HCT116 (cell line): ENCODE data around the gene SYP. TPM values are rescaled to one million over a fixed set of nuclear protein-coding genes. Genes with fewer than 3 reads are reported as not detected.
"Not testable (repeated sequence)": the region's sequence is repeated elsewhere in the genome, so short reads cannot be mapped to it uniquely, and the experiment has no call there.

Experiments used
- ATAC-seq: fragments of 200-7000 bp; cut with Tn5 transposase; 2 replicates; pipeline ENCODE4 v1.9.1; 2020; ENCODE audit warnings: mild to moderate bottlenecking, moderate library complexity
- BruUV-seq: library from RNA; stranded (reverse); fragments of 400-500 nt; replicated peaks from 2 replicates; lab custom pipeline; 2021; lab: Mats Ljungman, UMichigan
- CTCF ChIA-PET: fragments of 300-600 bp; sonication (Branson Sonifier 250); formaldehyde crosslinking; loops from one replicate; lab custom pipeline; 2021; ENCODE audit warnings: antibody characterized with exemption; lab: Charles Lee
- POLR2A ChIA-PET: fragments of 300-600, 350-600 bp; sonication (Branson Sonifier 250); formaldehyde crosslinking; loops from one replicate; lab custom pipeline; 2021; ENCODE audit warnings: antibody characterized with exemption; lab: Charles Lee
- RAD21 ChIA-PET, 2 experiments: fragments of 300-600 bp; sonication (Branson Sonifier 250); formaldehyde crosslinking; loops; one replicate each; lab custom pipeline; 2023; ENCODE audit warnings: low total read pairs in 2 of 2; ENCODE audit not compliant: uncharacterized antibody in 2 of 2, unreplicated experiment in 2 of 2, low non-redundant PET in 1 of 2; lab: Charles Lee
- DNase-seq: peaks from one replicate; pipeline ENCODE4 v3.0.0-alpha.2; 2010; ENCODE audit warnings: low read depth, low spot score
- H2AFZ ChIP-seq: fragments of 200-600 bp; shearing (Covaris generic), sonication (generic); 2 replicates; pipeline ENCODE4 v1.6.1; 2017; ENCODE audit warnings: low read depth, mixed run types, mixed read lengths, antibody characterized with exemption, low read length; ENCODE audit not compliant: poor library complexity, severe bottlenecking
- H3K27ac ChIP-seq: 2 replicates; pipeline ENCODE4 v1.5.1; 2012; ENCODE audit warnings: low read depth, low read length
- H3K27me3 ChIP-seq: fragments of 200-600 bp; sonication (generic); 2 replicates; pipeline ENCODE4 v1.6.1; 2016; ENCODE audit warnings: mixed run types, low read length, mixed read lengths; ENCODE audit not compliant: insufficient read depth
- H3K36me3 ChIP-seq, 2 experiments: fragments of 200-500 bp in 1 of 2; fragments of 200-600 bp in 1 of 2; sonication (Bioruptor generic) in 1 of 2; sonication (generic) in 1 of 2; 2 replicates each; pipeline versions ENCODE4 v1.5.1 to v1.6.1; 2014 to 2016; ENCODE audit warnings: low read length in 2 of 2, inconsistent platforms in 1 of 2, mixed read lengths in 1 of 2, mixed run types in 1 of 2; ENCODE audit not compliant: insufficient read depth in 2 of 2, control insufficient read depth in 1 of 2
- H3K4me1 ChIP-seq, 2 experiments: fragments of 200-600 bp in 1 of 2; sonication (generic) in 1 of 2; 2 replicates each; pipeline versions ENCODE4 v1.5.1 to v1.6.1; 2012 to 2017; ENCODE audit warnings: low read length in 2 of 2, inconsistent platforms in 1 of 2, mild to moderate bottlenecking in 1 of 2, mixed read lengths in 1 of 2, mixed run types in 1 of 2, moderate library complexity in 1 of 2; ENCODE audit not compliant: insufficient read depth in 2 of 2, control insufficient read depth in 1 of 2
- H3K4me2 ChIP-seq: fragments of 200-600 bp; sonication (generic); 2 replicates; pipeline ENCODE4 v1.6.1; 2017; ENCODE audit warnings: mixed run types, low read length, mixed read lengths
- H3K4me3 ChIP-seq, 2 experiments: fragments of 200-600 bp in 1 of 2; sonication (generic) in 1 of 2; replicated peaks in 1 of 2; 2 replicates each; pipeline ENCODE4 v1.5.1; 2011 to 2016; ENCODE audit warnings: low read length in 2 of 2, control low read depth in 1 of 2, low read depth in 1 of 2, mild to moderate bottlenecking in 1 of 2, mixed read lengths in 1 of 2, mixed run types in 1 of 2
- H3K79me2 ChIP-seq: fragments of 200-600 bp; sonication (generic); 2 replicates; pipeline ENCODE4 v1.6.1; 2017; ENCODE audit warnings: mild to moderate bottlenecking, mixed run types, low read length, moderate library complexity, mixed read lengths; ENCODE audit not compliant: insufficient read depth
- H3K9ac ChIP-seq: fragments of 200-600 bp; sonication (generic); 2 replicates; pipeline ENCODE4 v1.6.1; 2016; ENCODE audit warnings: low read length, mixed read lengths
- H3K9me2 ChIP-seq: fragments of 200-600 bp; sonication (generic), shearing (Covaris generic); 2 replicates; pipeline ENCODE4 v1.6.1; 2017; ENCODE audit warnings: mixed run types, mild to moderate bottlenecking, moderate library complexity; ENCODE audit not compliant: insufficient read depth
- H3K9me3 ChIP-seq, 2 experiments: fragments of 200-500 bp in 1 of 2; fragments of 200-600 bp in 1 of 2; sonication (Bioruptor generic) in 1 of 2; sonication (generic) in 1 of 2; 2 replicates each; pipeline ENCODE4 v1.6.1; 2014 to 2017; ENCODE audit warnings: low read length in 2 of 2, mixed read lengths in 2 of 2, inconsistent platforms in 1 of 2, low read depth in 1 of 2, mild to moderate bottlenecking in 1 of 2, mixed run types in 1 of 2, moderate library complexity in 1 of 2; ENCODE audit not compliant: control insufficient read depth in 1 of 2, insufficient read depth in 1 of 2
- H4K20me1 ChIP-seq: fragments of 200-600 bp; sonication (generic), shearing (Covaris generic); 2 replicates; pipeline ENCODE4 v1.6.1; 2017; ENCODE audit warnings: mixed run types, mild to moderate bottlenecking, moderate library complexity; ENCODE audit not compliant: insufficient read depth
- CBX3 ChIP-seq: IDR thresholded peaks from 2 replicates; pipeline ENCODE4 v1.6.1; 2012; ENCODE audit warnings: low read depth
- CEBPB ChIP-seq: IDR thresholded peaks from 2 replicates; pipeline ENCODE4 v1.6.1; 2012; ENCODE audit warnings: low read depth
- ELF1 ChIP-seq: IDR thresholded peaks from 2 replicates; pipeline ENCODE4 v1.6.1; 2012; ENCODE audit warnings: low read depth, borderline replicate concordance
- EZH2 ChIP-seq: fragments of 200-600 bp; sonication (generic); IDR thresholded peaks from 2 replicates; pipeline ENCODE4 v1.6.1; 2017; ENCODE audit warnings: antibody characterized with exemption, mixed run types
- EZH2phosphoT487 ChIP-seq: fragments of 200-600 bp; IDR thresholded peaks from 2 replicates; pipeline ENCODE4 v1.6.1; 2018; ENCODE audit warnings: antibody characterized with exemption, borderline replicate concordance
- JUND ChIP-seq: IDR thresholded peaks from 2 replicates; pipeline ENCODE4 v1.6.1; 2012
- POLR2A ChIP-seq: IDR thresholded peaks from 2 replicates; pipeline ENCODE4 v1.7.0; 2011; ENCODE audit warnings: borderline replicate concordance; ENCODE audit not compliant: insufficient read depth, insufficient read length; ENCODE audit errors: extremely low read depth
- POLR2AphosphoS5 ChIP-seq: IDR thresholded peaks from 2 replicates; pipeline ENCODE4 v1.6.1; 2011; ENCODE audit warnings: mild to moderate bottlenecking, low read depth, low read length, moderate library complexity
- RAD21 ChIP-seq: IDR thresholded peaks from 2 replicates; pipeline ENCODE4 v1.6.1; 2012; ENCODE audit warnings: low read depth, mild to moderate bottlenecking
- SIN3A ChIP-seq: IDR thresholded peaks from 2 replicates; pipeline ENCODE4 v1.6.1; 2012; ENCODE audit warnings: low read depth
- SRF ChIP-seq: IDR thresholded peaks from 2 replicates; pipeline ENCODE4 v1.6.1; 2012; ENCODE audit warnings: low read depth
- TCF7L2 ChIP-seq: IDR thresholded peaks from 2 replicates; pipeline ENCODE4 v1.7.0; 2011; ENCODE audit warnings: borderline replicate concordance, inconsistent platforms; ENCODE audit not compliant: insufficient read depth, insufficient read length; ENCODE audit errors: extremely low read depth
- YY1 ChIP-seq: IDR thresholded peaks from 2 replicates; pipeline ENCODE4 v1.6.1; 2011; ENCODE audit warnings: low read length, low read depth, moderate library complexity, mild to moderate bottlenecking; ENCODE audit not compliant: insufficient replicate concordance; ENCODE audit errors: extremely low read depth
- ZFX ChIP-seq: fragments of 450-650 bp; IDR thresholded peaks from 2 replicates; pipeline ENCODE4 v1.6.1; 2017
- intact Hi-C: fragments of 100-400 bp; cut with micrococcal nuclease; formaldehyde crosslinking; loops from 2 replicates; pipeline ENCODE4 v1.10.0; 2022
- total RNA-seq: library from RNA; stranded (reverse); gene quantifications from one replicate; pipeline ENCODE4 v1.2.1, GENCODE V29; 2021; ENCODE audit not compliant: unreplicated experiment
- TF ChIP-seq, protein P1 (sequence below), 3 experiments: fragments of 200-600 bp in 1 of 3; sonication (generic) in 1 of 3; IDR thresholded peaks in 2 of 3; conservative IDR thresholded peaks in 1 of 3; 2 replicates each; pipeline ENCODE4 v1.5.1; 2012 to 2017; ENCODE audit warnings: low read depth in 2 of 3, low read length in 2 of 3, antibody characterized with exemption in 1 of 3, borderline replicate concordance in 1 of 3, control low read depth in 1 of 3, mild to moderate bottlenecking in 1 of 3, mixed read lengths in 1 of 3, mixed run types in 1 of 3, moderate library complexity in 1 of 3; ENCODE audit not compliant: insufficient read depth in 1 of 3
- TF ChIP-seq, protein P2 (sequence below): IDR thresholded peaks from 2 replicates; pipeline ENCODE4 v1.6.1; 2011; ENCODE audit warnings: mild to moderate bottlenecking, low read length, moderate library complexity; ENCODE audit not compliant: insufficient replicate concordance; ENCODE audit errors: extremely low read depth

The SYP gene
- total RNA-seq, 1 experiment from 2014 or later: 1.2 TPM

DNA sequence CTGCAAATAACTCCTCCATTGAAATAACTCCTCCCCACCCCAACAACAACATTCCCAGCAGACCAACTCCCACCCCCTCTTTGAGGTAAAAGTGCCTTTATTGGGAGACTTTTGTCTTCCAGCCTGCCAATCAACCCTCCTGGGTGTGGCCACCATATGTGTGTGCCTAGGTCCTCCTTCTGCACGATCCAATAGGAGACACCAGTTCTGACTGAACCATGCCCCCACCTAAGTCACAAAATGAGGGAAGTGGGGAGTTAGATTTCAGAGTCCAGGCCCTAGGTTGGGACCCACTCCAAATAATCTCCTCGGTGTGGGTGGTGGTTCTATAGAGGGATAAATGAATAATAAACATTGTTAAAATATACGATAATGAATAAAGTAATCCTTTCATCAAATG lies 25.3 kb downstream of the SYP start:
- H3K9me3 ChIP-seq: no peaks in the 10 kb centered on the region
- DNase-seq (no peak), ATAC-seq (no peak)
- ChIA-PET RAD21 (interaction anchor here in 1 of 2 experiments (0.7 kb wide), 1 partner anchor 20 kb away, joined by 5 read pairs; no protein-coding TSS in a partner anchor), CTCF (no interaction called here), POLR2A (no interaction called here)
- intact Hi-C loops: no loop called here
- no peaks in the 10 kb centered on the region for H4K20me1 ChIP-seq
- H3K9ac ChIP-seq: no peak overlapping the region
- H2AFZ ChIP-seq: no peak overlapping the region
- BruUV-seq: no TSS peak
- H3K79me2 ChIP-seq: peaks cover 34% of the 10 kb centered on the region
- no peak overlapping the region for H3K27ac ChIP-seq
- H3K4me3 ChIP-seq: no peak overlapping the region
- peaks cover 4% of the 10 kb centered on the region in 2 experiments; a peak in 3 of 4 replicates for H3K36me3 ChIP-seq
- no peaks in the 10 kb centered on the region for H3K27me3 ChIP-seq
- H3K9me2 ChIP-seq: no peaks in the 10 kb centered on the region
- no peak overlapping the region for H3K4me2 ChIP-seq
- H3K4me1 ChIP-seq: peaks cover 9 to 43% of the 10 kb centered on the region in 2 experiments; a peak in 3 of 4 replicates
- no peak for TF ChIP-seq POLR2A
- TF ChIP-seq SIN3A: no peak
- no peak for TF ChIP-seq ELF1
- no peak for TF ChIP-seq CBX3
- TF ChIP-seq CEBPB: no peak
- TF ChIP-seq EZH2phosphoT487: no peak
- no peak for TF ChIP-seq RAD21
- TF ChIP-seq YY1: no peak
- TF ChIP-seq SRF: no peak
- TF ChIP-seq, protein P1, sequence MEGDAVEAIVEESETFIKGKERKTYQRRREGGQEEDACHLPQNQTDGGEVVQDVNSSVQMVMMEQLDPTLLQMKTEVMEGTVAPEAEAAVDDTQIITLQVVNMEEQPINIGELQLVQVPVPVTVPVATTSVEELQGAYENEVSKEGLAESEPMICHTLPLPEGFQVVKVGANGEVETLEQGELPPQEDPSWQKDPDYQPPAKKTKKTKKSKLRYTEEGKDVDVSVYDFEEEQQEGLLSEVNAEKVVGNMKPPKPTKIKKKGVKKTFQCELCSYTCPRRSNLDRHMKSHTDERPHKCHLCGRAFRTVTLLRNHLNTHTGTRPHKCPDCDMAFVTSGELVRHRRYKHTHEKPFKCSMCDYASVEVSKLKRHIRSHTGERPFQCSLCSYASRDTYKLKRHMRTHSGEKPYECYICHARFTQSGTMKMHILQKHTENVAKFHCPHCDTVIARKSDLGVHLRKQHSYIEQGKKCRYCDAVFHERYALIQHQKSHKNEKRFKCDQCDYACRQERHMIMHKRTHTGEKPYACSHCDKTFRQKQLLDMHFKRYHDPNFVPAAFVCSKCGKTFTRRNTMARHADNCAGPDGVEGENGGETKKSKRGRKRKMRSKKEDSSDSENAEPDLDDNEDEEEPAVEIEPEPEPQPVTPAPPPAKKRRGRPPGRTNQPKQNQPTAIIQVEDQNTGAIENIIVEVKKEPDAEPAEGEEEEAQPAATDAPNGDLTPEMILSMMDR (IDR thresholded peaks at IDR 0.05 in 2 of 3, conservative IDR thresholded peaks at IDR 0.05 in 1 of 3; ENCODE audit: borderline replicate concordance in 1 of 3, insufficient read depth in 1 of 3, low read depth in 2 of 3, low read length in 2 of 3): no peak
- no peak for TF ChIP-seq ZFX
- no peak for TF ChIP-seq TCF7L2
- TF ChIP-seq, protein P2, sequence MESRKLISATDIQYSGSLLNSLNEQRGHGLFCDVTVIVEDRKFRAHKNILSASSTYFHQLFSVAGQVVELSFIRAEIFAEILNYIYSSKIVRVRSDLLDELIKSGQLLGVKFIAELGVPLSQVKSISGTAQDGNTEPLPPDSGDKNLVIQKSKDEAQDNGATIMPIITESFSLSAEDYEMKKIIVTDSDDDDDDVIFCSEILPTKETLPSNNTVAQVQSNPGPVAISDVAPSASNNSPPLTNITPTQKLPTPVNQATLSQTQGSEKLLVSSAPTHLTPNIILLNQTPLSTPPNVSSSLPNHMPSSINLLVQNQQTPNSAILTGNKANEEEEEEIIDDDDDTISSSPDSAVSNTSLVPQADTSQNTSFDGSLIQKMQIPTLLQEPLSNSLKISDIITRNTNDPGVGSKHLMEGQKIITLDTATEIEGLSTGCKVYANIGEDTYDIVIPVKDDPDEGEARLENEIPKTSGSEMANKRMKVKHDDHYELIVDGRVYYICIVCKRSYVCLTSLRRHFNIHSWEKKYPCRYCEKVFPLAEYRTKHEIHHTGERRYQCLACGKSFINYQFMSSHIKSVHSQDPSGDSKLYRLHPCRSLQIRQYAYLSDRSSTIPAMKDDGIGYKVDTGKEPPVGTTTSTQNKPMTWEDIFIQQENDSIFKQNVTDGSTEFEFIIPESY: no peak
- no peak for TF ChIP-seq EZH2
- TF ChIP-seq POLR2AphosphoS5: no peak
- TF ChIP-seq JUND: no peak
- TF ChIP-seq, all 23 proteins: peak for 0

- ATAC-seq, H3K36me3 ChIP-seq, H3K9me2 ChIP-seq, H3K27me3 ChIP-seq, H2AFZ ChIP-seq, POLR2A ChIA-PET, H3K27ac ChIP-seq, CTCF ChIA-PET, BruUV-seq, H4K20me1 ChIP-seq, intact Hi-C loops, RAD21 ChIA-PET, DNase-seq, H3K9me3 ChIP-seq: not testable (repeated sequence)
- peaks cover 34% of the 10 kb centered on the region for H3K79me2 ChIP-seq
- peak overlapping the region; percentile 86 for H3K4me2 ChIP-seq
- H3K4me3 ChIP-seq: peak overlapping the region in 1 of 2 experiments; percentile 78; a peak in 1 of 4 replicates
- H3K4me1 ChIP-seq: peaks cover 10 to 43% of the 10 kb centered on the region in 2 experiments
- peak overlapping the region; percentile 90; the same call in 1 of the 2 replicates for H3K9ac ChIP-seq
Observed at GRCh38 chrX:49173544-49173943, 26.4 kb downstream of the SYP start.
